Fibroblast of pulmonary artery (primary cell): ENCODE results near the gene KCNA10.
"Not testable (repeated sequence)": the region's sequence is repeated elsewhere in the genome, so short reads cannot be mapped to it uniquely, and the experiment has no call there.

Experiments used
- DNase-seq: peaks from one replicate; pipeline ENCODE4 v3.0.0-alpha.2; 2010; ENCODE audit warnings: low read depth
- H3K4me3 ChIP-seq: replicated peaks from 2 replicates; pipeline ENCODE4 v1.5.1; 2011; ENCODE audit warnings: low read depth, mild to moderate bottlenecking, control low read depth, low read length, moderate library complexity
- TF ChIP-seq, protein P1 (sequence below): IDR thresholded peaks from 2 replicates; pipeline ENCODE4 v1.5.1; 2011; ENCODE audit warnings: mild to moderate bottlenecking, control low read depth, low read length, inconsistent platforms; ENCODE audit errors: missing control alignments

Gene KCNA10

GRCh38 chr1:110523011-110523410, 4.0 kb upstream of the KCNA10 start:
- TF ChIP-seq, protein P1, sequence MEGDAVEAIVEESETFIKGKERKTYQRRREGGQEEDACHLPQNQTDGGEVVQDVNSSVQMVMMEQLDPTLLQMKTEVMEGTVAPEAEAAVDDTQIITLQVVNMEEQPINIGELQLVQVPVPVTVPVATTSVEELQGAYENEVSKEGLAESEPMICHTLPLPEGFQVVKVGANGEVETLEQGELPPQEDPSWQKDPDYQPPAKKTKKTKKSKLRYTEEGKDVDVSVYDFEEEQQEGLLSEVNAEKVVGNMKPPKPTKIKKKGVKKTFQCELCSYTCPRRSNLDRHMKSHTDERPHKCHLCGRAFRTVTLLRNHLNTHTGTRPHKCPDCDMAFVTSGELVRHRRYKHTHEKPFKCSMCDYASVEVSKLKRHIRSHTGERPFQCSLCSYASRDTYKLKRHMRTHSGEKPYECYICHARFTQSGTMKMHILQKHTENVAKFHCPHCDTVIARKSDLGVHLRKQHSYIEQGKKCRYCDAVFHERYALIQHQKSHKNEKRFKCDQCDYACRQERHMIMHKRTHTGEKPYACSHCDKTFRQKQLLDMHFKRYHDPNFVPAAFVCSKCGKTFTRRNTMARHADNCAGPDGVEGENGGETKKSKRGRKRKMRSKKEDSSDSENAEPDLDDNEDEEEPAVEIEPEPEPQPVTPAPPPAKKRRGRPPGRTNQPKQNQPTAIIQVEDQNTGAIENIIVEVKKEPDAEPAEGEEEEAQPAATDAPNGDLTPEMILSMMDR = no peak
- no peak overlapping the region for H3K4me3 ChIP-seq
- DNase-seq = no peak

GRCh38 chr1:110522560-110522959, 3.6 kb upstream of the KCNA10 start:
- no peak for DNase-seq
- TF ChIP-seq, protein P1 = no peak
- H3K4me3 ChIP-seq = no peak overlapping the region

DNA sequence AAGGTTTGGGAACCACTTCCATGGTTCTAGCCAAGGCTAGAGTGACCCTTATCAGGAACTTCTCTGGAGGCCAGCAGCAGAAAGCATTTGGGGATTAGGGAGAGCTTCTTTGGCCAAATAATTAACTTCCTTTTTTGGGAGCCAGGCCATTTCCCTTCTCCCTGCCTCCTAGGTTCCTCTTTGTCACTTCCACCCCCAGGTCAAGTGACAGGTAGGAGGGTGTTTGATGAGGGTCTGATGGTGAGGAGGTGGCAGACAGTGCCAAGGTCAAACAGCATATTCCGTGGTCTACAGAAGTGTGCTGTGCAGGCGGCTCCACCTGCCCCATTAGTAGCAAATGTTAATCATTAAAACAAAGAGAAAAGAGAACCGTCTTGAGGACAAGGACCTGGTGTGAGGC, 1.9 kb upstream of the KCNA10 start:
- TF ChIP-seq, protein P1 = no peak
- DNase-seq = no peak

DNA sequence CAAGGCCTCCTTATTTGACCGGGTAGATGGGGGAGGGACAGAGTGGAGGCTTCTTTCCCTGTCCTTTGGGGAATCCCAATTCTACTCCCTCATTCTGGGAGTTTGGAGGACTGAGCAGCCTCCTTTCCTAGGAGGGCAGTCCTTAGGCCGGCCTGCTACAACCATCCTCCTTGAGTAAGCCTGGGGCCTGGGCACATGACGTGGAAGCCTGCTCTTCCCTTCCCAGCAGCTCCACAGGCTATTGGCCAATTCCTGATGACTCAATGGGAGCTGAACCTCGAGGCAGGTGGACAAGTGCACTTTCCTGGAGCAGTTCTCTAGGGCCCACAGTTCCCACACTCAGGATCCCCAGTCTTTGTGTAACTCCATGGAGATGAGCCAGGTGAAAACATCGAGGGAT, 3.1 kb downstream of the KCNA10 start:
- TF ChIP-seq, protein P1 = no peak
- no peak for DNase-seq

More for the DNA sequence above, 1.9 kb upstream of the KCNA10 start:
- H3K4me3 ChIP-seq = no peak overlapping the region

DNA sequence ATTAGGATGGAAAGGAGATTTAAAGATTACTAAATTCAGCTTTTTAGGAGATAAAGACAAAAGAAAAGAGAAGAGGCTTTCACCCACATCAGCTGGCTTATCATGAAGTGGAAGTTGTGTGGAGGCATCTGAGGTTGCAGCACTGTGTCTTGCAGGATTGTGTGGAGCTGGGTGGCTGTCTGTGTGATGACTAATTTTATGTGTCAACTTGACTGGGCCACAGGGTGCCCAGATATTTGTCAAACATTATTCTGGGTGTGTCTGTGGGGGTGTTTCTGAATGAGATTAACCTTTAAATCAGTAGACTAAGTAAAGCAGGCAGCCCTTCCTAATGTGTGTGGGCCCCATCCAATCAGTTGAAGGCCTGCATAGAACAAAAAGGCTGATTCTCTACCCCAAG, 3.9 kb downstream of the KCNA10 start:
- H3K4me3 ChIP-seq = no peak overlapping the region
- no peak for DNase-seq
- TF ChIP-seq, protein P1 = no peak

More for the DNA sequence above, 3.1 kb downstream of the KCNA10 start:
- H3K4me3 ChIP-seq = no peak overlapping the region

DNA sequence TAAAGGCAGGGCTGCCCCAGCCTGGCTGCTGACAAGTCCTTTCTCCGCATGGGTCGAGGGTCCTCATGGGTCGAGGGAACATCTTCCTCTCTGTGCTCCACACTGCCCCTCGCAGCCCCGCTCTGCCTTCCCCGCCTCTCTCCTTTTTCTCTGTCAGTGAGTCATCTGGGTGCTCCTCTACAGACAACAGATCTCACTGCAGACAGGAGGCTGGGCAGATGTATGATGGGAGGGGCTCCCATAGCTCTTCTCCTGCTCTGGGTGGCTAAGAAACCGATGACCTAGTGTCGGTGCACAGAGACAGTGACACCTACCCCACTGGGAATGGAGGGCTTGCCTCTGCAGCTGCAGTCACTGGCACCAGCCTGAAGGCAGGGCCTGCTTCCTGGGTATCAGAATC, 5.5 kb downstream of the KCNA10 start:
- no peak for DNase-seq
- H3K4me3 ChIP-seq = no peak overlapping the region
- TF ChIP-seq, protein P1 = no peak

GRCh38 chr1:110511436-110511835, 7.5 kb downstream of the KCNA10 start:
- TF ChIP-seq, protein P1 = no peak
- no peak for DNase-seq
- H3K4me3 ChIP-seq = no peak overlapping the region

- DNase-seq, H3K4me3 ChIP-seq: not testable (repeated sequence)
Measured at GRCh38 chr1:110510921-110511320, 8.1 kb downstream of the KCNA10 start.
